Caco-2 (cell line): ENCODE data around the gene MARCHF9. TPM values are rescaled to one million over a fixed set of nuclear protein-coding genes. Genes with fewer than 3 reads are reported as not detected.

Experiments used
- BruUV-seq: library from RNA; stranded (reverse); fragments of 400-500 nt; replicated peaks from 2 replicates; lab custom pipeline; 2021; lab: Mats Ljungman, UMichigan
- CTCF ChIA-PET: fragments of 300-600 bp; sonication (Branson Sonifier 250); formaldehyde crosslinking; loops from one replicate; lab custom pipeline; 2022; ENCODE audit warnings: antibody characterized with exemption; lab: Charles Lee
- POLR2A ChIA-PET: fragments of 300-600 bp; sonication (Branson Sonifier 250); formaldehyde crosslinking; loops from one replicate; lab custom pipeline; 2022; ENCODE audit warnings: antibody characterized with exemption; lab: Charles Lee
- DNase-seq, 2 experiments: peaks; one replicate each; pipeline versions ENCODE4 v3.0.0 to v3.0.0-alpha.2; 2020 to 2022
- H3K27me3 ChIP-seq: replicated peaks from 2 replicates; pipeline ENCODE4 v1.6.0; 2011; ENCODE audit warnings: low read length; ENCODE audit not compliant: control insufficient read depth, insufficient read depth
- H3K36me3 ChIP-seq: 2 replicates; pipeline ENCODE4 v1.5.1; 2011; ENCODE audit warnings: low read length; ENCODE audit not compliant: control insufficient read depth, insufficient read depth
- H3K4me1 ChIP-seq: fragments of 250-450 bp; sonication (Bioruptor Pico); 2 replicates; pipeline ENCODE4 v1.5.1; 2020; ENCODE audit warnings: mild to moderate bottlenecking
- H3K4me3 ChIP-seq: 2 replicates; pipeline ENCODE4 v1.5.1; 2011; ENCODE audit warnings: low read depth, mild to moderate bottlenecking, control low read depth, low read length
- H3K9me3 ChIP-seq: fragments of 250-450 bp; sonication (Bioruptor Pico); 2 replicates; pipeline ENCODE4 v1.5.1; 2020; ENCODE audit warnings: mild to moderate bottlenecking, moderate library complexity
- H3K27ac Mint-ChIP-seq: one replicate; pipeline ENCODE4 v1.8.0; 2022; ENCODE audit warnings: mixed read lengths; ENCODE audit not compliant: unreplicated experiment
- H3K27me3 Mint-ChIP-seq: one replicate; pipeline ENCODE4 v1.8.0; 2022; ENCODE audit warnings: mixed read lengths; ENCODE audit not compliant: insufficient read depth, unreplicated experiment
- H3K36me3 Mint-ChIP-seq: one replicate; pipeline ENCODE4 v1.8.0; 2022; ENCODE audit warnings: mild to moderate bottlenecking, mixed read lengths; ENCODE audit not compliant: insufficient read depth, unreplicated experiment
- H3K4me1 Mint-ChIP-seq: one replicate; pipeline ENCODE4 v1.8.0; 2022; ENCODE audit warnings: low read depth, mixed read lengths; ENCODE audit not compliant: unreplicated experiment
- H3K4me3 Mint-ChIP-seq: one replicate; pipeline ENCODE4 v1.8.0; 2022; ENCODE audit warnings: mild to moderate bottlenecking, moderate library complexity, mixed read lengths; ENCODE audit not compliant: unreplicated experiment
- H3K9me3 Mint-ChIP-seq: one replicate; pipeline ENCODE4 v1.8.0; 2022; ENCODE audit warnings: mixed read lengths; ENCODE audit not compliant: unreplicated experiment
- intact Hi-C: fragments of 100-400 bp; cut with micrococcal nuclease; formaldehyde crosslinking; loops from one replicate; pipeline ENCODE4 v1.10.0; 2022; ENCODE audit not compliant: unreplicated experiment
- total RNA-seq: library from RNA; stranded (reverse); gene quantifications from 2 replicates; pipeline ENCODE4 v1.2.3, GENCODE V29; 2022
- TF ChIP-seq, protein P1 (sequence below), 2 experiments: fragments of 200-600 bp in 1 of 2; IDR thresholded peaks; 1 replicate in 1 of 2; 2 replicates in 1 of 2; pipeline versions ENCODE4 v1.5.1 to v1.8.0; 2011 to 2022; ENCODE audit warnings: antibody characterized with exemption in 1 of 2, control low read depth in 1 of 2, inconsistent platforms in 1 of 2, low read depth in 1 of 2, low read length in 1 of 2, mild to moderate bottlenecking in 1 of 2, moderate library complexity in 1 of 2; ENCODE audit not compliant: insufficient read depth in 1 of 2, severe bottlenecking in 1 of 2, unreplicated experiment in 1 of 2

Gene MARCHF9
- total RNA-seq, 1 experiment from 2014 or later = 11.0 TPM

- TSS peak; percentile 0 for BruUV-seq
- H3K36me3 Mint-ChIP-seq = peaks cover 87% of the 10 kb centered on the region
- Histone ChIP-seq H3K36me3 (peaks cover 3% of the 10 kb centered on the region; the same call in 1 of the 2 replicates), H3K9me3 (no peaks in the 10 kb centered on the region), H3K27me3 (no peaks in the 10 kb centered on the region), H3K4me3 (no peak overlapping the region), H3K4me1 (peaks cover 15% of the 10 kb centered on the region)
- ChIA-PET POLR2A (no interaction called here), CTCF (no interaction called here)
- no peak overlapping the region for H3K4me3 Mint-ChIP-seq
- H3K27me3 Mint-ChIP-seq = no peaks in the 10 kb centered on the region
- no peak overlapping the region for H3K27ac Mint-ChIP-seq
- peaks cover 29% of the 10 kb centered on the region for H3K4me1 Mint-ChIP-seq
- DNase-seq = no peak
- TF ChIP-seq, protein P1, sequence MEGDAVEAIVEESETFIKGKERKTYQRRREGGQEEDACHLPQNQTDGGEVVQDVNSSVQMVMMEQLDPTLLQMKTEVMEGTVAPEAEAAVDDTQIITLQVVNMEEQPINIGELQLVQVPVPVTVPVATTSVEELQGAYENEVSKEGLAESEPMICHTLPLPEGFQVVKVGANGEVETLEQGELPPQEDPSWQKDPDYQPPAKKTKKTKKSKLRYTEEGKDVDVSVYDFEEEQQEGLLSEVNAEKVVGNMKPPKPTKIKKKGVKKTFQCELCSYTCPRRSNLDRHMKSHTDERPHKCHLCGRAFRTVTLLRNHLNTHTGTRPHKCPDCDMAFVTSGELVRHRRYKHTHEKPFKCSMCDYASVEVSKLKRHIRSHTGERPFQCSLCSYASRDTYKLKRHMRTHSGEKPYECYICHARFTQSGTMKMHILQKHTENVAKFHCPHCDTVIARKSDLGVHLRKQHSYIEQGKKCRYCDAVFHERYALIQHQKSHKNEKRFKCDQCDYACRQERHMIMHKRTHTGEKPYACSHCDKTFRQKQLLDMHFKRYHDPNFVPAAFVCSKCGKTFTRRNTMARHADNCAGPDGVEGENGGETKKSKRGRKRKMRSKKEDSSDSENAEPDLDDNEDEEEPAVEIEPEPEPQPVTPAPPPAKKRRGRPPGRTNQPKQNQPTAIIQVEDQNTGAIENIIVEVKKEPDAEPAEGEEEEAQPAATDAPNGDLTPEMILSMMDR (IDR thresholded peaks at IDR 0.05; ENCODE audit: insufficient read depth in 1 of 2, low read depth in 1 of 2, low read length in 1 of 2, severe bottlenecking in 1 of 2, unreplicated experiment in 1 of 2) = no peak
- intact Hi-C loops = no loop called here
- H3K9me3 Mint-ChIP-seq = no peaks in the 10 kb centered on the region
These were observed 5.8 kb upstream of the MARCHF9 start for GRCh38 chr12:57749061-57749460.

DNA sequence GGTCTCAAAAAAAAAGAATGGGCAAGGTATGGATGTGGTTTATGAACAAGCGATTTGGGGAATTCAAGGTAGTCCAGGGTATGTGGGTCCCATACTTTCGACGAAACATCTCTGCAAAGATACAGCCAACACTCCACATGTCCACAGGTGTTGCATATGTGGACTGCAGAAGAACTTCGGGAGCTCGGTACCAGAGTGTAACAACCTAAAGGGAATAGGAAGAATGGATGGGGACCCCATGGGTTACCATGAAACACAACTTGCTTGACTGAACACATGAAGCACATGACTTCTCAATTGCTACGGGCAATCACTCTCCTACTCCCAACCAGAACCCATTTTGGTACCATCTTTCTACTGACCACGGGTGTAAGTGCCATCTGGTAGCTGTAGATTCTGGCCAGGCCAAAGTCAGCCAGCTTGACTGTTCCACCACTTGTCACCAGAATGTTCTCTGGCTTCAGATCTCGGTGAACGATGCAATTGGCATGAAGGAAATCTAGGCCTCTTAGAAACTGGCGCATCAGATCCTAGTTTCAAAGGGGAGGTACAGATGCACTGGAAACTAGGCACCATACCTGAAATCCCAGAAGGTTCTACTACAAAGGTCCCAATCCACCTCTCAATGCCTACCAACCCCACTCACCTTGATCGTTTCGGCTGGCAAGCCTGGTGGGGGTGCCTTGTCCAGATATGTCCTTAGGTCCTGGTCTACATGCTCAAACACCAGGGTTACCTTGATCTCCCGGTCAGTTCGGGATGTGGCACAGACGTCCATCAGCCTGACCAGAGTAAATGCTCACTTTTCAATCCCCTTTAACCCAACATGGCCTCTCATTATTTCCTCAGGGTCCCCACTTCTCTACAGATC, 4.1 kb upstream of the MARCHF9 start:
- intact Hi-C loops = no loop called here
- no peaks in the 10 kb centered on the region for H3K9me3 Mint-ChIP-seq
- TF ChIP-seq, protein P1 (IDR thresholded peaks at IDR 0.05; ENCODE audit: insufficient read depth in 1 of 2, low read depth in 1 of 2, low read length in 1 of 2, severe bottlenecking in 1 of 2, unreplicated experiment in 1 of 2) = no peak
- H3K27ac Mint-ChIP-seq = peak overlapping the region; percentile 99
- H3K36me3 Mint-ChIP-seq = peaks cover 75% of the 10 kb centered on the region
- no TSS peak for BruUV-seq
- H3K9me3 ChIP-seq = no peaks in the 10 kb centered on the region
- H3K4me3 Mint-ChIP-seq = peak overlapping the region; percentile 99
- peaks cover 16% of the 10 kb centered on the region for H3K4me1 ChIP-seq
- ChIA-PET POLR2A (interaction anchor here (0.6 kb wide), 1 partner anchor 207 kb away, joined by 3 read pairs; no protein-coding TSS in a partner anchor), CTCF (no interaction called here)
- peak overlapping the region; percentile 83 for H3K4me3 ChIP-seq
- DNase-seq = no peak
- H3K4me1 Mint-ChIP-seq = peaks cover 28% of the 10 kb centered on the region
- no peaks in the 10 kb centered on the region for H3K27me3 Mint-ChIP-seq
- no peaks in the 10 kb centered on the region for H3K27me3 ChIP-seq
- H3K36me3 ChIP-seq = peaks cover 3% of the 10 kb centered on the region; the same call in 1 of the 2 replicates

DNA sequence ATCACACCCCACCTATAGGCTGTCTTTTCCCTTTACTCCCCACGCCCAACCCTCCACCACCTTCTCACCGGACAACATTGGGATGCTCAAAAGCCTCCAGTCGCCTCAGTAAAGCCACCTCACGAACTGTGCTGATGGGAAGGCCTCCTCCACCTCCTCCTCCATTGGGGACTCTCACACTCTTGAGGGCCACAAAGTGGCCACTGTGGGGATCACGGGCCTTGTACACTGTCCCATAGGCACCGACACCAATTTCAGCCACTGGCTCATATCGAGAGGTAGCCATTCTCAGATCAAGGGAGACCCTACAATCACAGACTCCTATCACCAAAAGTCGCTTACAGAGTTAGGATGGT, 3.5 kb upstream of the MARCHF9 start:
- POLR2A ChIA-PET = interaction anchor here (0.8 kb wide), 1 partner anchor 21 kb away, joined by 5 read pairs; the partner anchor contains the start of genes EEF1AKMT3 and METTL1
- no peak for DNase-seq
- no TSS peak for BruUV-seq
- H3K9me3 Mint-ChIP-seq = no peaks in the 10 kb centered on the region
- TF ChIP-seq, protein P1 (IDR thresholded peaks at IDR 0.05; ENCODE audit: insufficient read depth in 1 of 2, low read depth in 1 of 2, low read length in 1 of 2, severe bottlenecking in 1 of 2, unreplicated experiment in 1 of 2) = no peak
- Histone ChIP-seq H3K9me3 (no peaks in the 10 kb centered on the region), H3K4me3 (peak overlapping the region; percentile 83), H3K36me3 (peaks cover 3% of the 10 kb centered on the region; the same call in 1 of the 2 replicates), H3K4me1 (peaks cover 14% of the 10 kb centered on the region), H3K27me3 (no peaks in the 10 kb centered on the region)
- intact Hi-C loops = no loop called here
- peak overlapping the region; percentile 99 for H3K4me3 Mint-ChIP-seq
- CTCF ChIA-PET = interaction anchor here (0.6 to 1.1 kb wide), 2 partner anchors 21 to 149 kb away, joined by 3 to 7 read pairs; partner anchors contain the start of genes EEF1AKMT3 and METTL1
- peaks cover 25% of the 10 kb centered on the region for H3K4me1 Mint-ChIP-seq
- peak overlapping the region; percentile 99 for H3K27ac Mint-ChIP-seq
- H3K36me3 Mint-ChIP-seq = peaks cover 69% of the 10 kb centered on the region
- no peaks in the 10 kb centered on the region for H3K27me3 Mint-ChIP-seq
